SK-N-SH (cell line): ENCODE results near the gene CARD19.

ENCODE experiments used
- FOXJ3 ChIP-seq: sonication (generic); formaldehyde crosslinking; IDR thresholded peaks from 2 replicates; pipeline ENCODE4 v1.5.1; 2020; ENCODE audit warnings: mild to moderate bottlenecking, missing genetic modification reagents
- POLR2AphosphoS5 ChIP-seq: IDR thresholded peaks from 2 replicates; pipeline ENCODE4 v1.6.1; 2012; ENCODE audit warnings: low read depth, low read length
- RXRA ChIP-seq: IDR thresholded peaks from 2 replicates; pipeline ENCODE4 v1.4.0; 2012; ENCODE audit warnings: low read depth, mild to moderate bottlenecking, borderline replicate concordance
- TAF1 ChIP-seq: IDR thresholded peaks from 2 replicates; pipeline ENCODE4 v1.6.1; 2012; ENCODE audit warnings: low read depth, mild to moderate bottlenecking, low read length, moderate library complexity, borderline replicate concordance
- TEAD4 ChIP-seq: IDR thresholded peaks from 2 replicates; pipeline ENCODE4 v1.4.0; 2012; ENCODE audit warnings: mild to moderate bottlenecking, borderline replicate concordance; ENCODE audit not compliant: insufficient read depth
- YY1 ChIP-seq: IDR thresholded peaks from 2 replicates; pipeline ENCODE4 v1.4.0; 2012; ENCODE audit warnings: low read depth, mild to moderate bottlenecking
- TF ChIP-seq, protein P1 (sequence below): fragments of 200-600 bp; sonication (generic); IDR thresholded peaks from 2 replicates; pipeline ENCODE4 v1.6.1; 2017; ENCODE audit warnings: antibody characterized with exemption, mild to moderate bottlenecking, moderate library complexity
- TF ChIP-seq, protein P2 (sequence below): IDR thresholded peaks from 2 replicates; pipeline ENCODE4 v1.6.1; 2012; ENCODE audit warnings: mild to moderate bottlenecking, low read depth, low read length, moderate library complexity
- TF ChIP-seq, protein P3 (sequence below): IDR thresholded peaks from 2 replicates; pipeline ENCODE4 v1.4.0; 2012; ENCODE audit warnings: low read depth, borderline replicate concordance

DNA sequence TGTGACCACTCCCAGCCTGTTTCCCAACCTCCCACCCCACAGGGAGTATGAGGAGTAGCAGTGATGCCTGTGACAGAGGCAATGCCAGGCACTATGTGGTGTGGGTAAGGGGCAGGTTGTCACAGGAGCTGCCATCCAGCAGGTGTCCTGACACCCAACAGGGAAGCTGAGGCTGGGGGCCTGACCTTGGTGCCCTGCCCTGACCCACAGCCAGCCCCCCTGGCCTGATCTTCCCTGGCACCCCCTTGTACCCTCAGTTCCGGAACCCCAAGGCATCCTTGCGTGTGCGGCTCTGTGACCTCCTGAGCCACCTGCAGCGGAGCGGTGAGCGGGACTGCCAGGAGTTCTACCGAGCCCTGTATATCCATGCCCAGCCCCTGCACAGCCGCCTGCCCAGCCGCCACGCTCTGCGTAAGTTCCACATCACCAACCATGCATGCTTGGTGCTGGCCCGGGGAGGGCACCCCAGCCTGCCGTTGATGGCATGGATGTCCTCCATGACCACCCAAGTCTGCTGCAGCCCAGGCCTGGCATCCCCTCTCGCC, 14.4 kb downstream of the CARD19 start:
- TF ChIP-seq, protein P1, sequence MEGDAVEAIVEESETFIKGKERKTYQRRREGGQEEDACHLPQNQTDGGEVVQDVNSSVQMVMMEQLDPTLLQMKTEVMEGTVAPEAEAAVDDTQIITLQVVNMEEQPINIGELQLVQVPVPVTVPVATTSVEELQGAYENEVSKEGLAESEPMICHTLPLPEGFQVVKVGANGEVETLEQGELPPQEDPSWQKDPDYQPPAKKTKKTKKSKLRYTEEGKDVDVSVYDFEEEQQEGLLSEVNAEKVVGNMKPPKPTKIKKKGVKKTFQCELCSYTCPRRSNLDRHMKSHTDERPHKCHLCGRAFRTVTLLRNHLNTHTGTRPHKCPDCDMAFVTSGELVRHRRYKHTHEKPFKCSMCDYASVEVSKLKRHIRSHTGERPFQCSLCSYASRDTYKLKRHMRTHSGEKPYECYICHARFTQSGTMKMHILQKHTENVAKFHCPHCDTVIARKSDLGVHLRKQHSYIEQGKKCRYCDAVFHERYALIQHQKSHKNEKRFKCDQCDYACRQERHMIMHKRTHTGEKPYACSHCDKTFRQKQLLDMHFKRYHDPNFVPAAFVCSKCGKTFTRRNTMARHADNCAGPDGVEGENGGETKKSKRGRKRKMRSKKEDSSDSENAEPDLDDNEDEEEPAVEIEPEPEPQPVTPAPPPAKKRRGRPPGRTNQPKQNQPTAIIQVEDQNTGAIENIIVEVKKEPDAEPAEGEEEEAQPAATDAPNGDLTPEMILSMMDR, result no peak
- TF ChIP-seq, protein P2, sequence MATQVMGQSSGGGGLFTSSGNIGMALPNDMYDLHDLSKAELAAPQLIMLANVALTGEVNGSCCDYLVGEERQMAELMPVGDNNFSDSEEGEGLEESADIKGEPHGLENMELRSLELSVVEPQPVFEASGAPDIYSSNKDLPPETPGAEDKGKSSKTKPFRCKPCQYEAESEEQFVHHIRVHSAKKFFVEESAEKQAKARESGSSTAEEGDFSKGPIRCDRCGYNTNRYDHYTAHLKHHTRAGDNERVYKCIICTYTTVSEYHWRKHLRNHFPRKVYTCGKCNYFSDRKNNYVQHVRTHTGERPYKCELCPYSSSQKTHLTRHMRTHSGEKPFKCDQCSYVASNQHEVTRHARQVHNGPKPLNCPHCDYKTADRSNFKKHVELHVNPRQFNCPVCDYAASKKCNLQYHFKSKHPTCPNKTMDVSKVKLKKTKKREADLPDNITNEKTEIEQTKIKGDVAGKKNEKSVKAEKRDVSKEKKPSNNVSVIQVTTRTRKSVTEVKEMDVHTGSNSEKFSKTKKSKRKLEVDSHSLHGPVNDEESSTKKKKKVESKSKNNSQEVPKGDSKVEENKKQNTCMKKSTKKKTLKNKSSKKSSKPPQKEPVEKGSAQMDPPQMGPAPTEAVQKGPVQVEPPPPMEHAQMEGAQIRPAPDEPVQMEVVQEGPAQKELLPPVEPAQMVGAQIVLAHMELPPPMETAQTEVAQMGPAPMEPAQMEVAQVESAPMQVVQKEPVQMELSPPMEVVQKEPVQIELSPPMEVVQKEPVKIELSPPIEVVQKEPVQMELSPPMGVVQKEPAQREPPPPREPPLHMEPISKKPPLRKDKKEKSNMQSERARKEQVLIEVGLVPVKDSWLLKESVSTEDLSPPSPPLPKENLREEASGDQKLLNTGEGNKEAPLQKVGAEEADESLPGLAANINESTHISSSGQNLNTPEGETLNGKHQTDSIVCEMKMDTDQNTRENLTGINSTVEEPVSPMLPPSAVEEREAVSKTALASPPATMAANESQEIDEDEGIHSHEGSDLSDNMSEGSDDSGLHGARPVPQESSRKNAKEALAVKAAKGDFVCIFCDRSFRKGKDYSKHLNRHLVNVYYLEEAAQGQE, result no peak
- TF ChIP-seq FOXJ3 (no peak), POLR2AphosphoS5 (no peak), RXRA (no peak), TEAD4 (no peak), YY1 (no peak), TAF1 (no peak)
- TF ChIP-seq, protein P3, sequence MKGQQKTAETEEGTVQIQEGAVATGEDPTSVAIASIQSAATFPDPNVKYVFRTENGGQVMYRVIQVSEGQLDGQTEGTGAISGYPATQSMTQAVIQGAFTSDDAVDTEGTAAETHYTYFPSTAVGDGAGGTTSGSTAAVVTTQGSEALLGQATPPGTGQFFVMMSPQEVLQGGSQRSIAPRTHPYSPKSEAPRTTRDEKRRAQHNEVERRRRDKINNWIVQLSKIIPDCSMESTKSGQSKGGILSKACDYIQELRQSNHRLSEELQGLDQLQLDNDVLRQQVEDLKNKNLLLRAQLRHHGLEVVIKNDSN, result no peak
